NT2/D1 (cell line): ENCODE measurements around the gene SIK3.

Experiments
- DNase-seq: peaks from one replicate; pipeline ENCODE4 v3.0.0-alpha.2; 2011; ENCODE audit warnings: low read depth, low spot score
- H3K27me3 ChIP-seq: 2 replicates; pipeline ENCODE4 v1.6.0; 2011; ENCODE audit warnings: mild to moderate bottlenecking; ENCODE audit not compliant: insufficient read length, insufficient read depth
- H3K36me3 ChIP-seq: 2 replicates; pipeline ENCODE4 v1.6.1; 2011; ENCODE audit warnings: mild to moderate bottlenecking, low read length, mixed read lengths; ENCODE audit not compliant: insufficient read depth, insufficient read length
- H3K4me1 ChIP-seq: 2 replicates; pipeline ENCODE4 v1.5.1; 2011; ENCODE audit not compliant: insufficient read depth, insufficient read length
- H3K4me3 ChIP-seq: 2 replicates; pipeline ENCODE4 v1.5.1; 2011; ENCODE audit warnings: low read depth; ENCODE audit not compliant: insufficient read length
- H3K9ac ChIP-seq: 2 replicates; pipeline ENCODE4 v1.6.0; 2011; ENCODE audit warnings: low read depth; ENCODE audit not compliant: insufficient read length
- H3K9me3 ChIP-seq: 2 replicates; pipeline ENCODE4 v1.5.1; 2011; ENCODE audit warnings: mild to moderate bottlenecking, low read length; ENCODE audit not compliant: insufficient read depth
- SUZ12 ChIP-seq: IDR thresholded peaks from 2 replicates; pipeline ENCODE4 v1.6.1; 2011; ENCODE audit not compliant: insufficient read length, insufficient read depth; ENCODE audit errors: extremely low read depth
- YY1 ChIP-seq: IDR thresholded peaks from 2 replicates; pipeline ENCODE4 v1.6.1; 2011; ENCODE audit not compliant: insufficient read length, insufficient read depth
- ZNF274 ChIP-seq: IDR thresholded peaks from 2 replicates; pipeline ENCODE4 v1.6.1; 2011; ENCODE audit warnings: mild to moderate bottlenecking, low read depth, low read length

The SIK3 gene

GRCh38 chr11:116910378-116910777 lies 187.8 kb downstream of the SIK3 start:
- H3K4me3 ChIP-seq, result no peak overlapping the region
- H3K27me3 ChIP-seq, result no peaks in the 10 kb centered on the region
- TF ChIP-seq YY1, result no peak
- no peak for TF ChIP-seq ZNF274
- no peak for TF ChIP-seq SUZ12
- H3K9ac ChIP-seq, result no peak overlapping the region
- H3K4me1 ChIP-seq, result no peaks in the 10 kb centered on the region
- H3K9me3 ChIP-seq, result no peaks in the 10 kb centered on the region
- DNase-seq, result no peak
- H3K36me3 ChIP-seq, result no peaks in the 10 kb centered on the region

DNA sequence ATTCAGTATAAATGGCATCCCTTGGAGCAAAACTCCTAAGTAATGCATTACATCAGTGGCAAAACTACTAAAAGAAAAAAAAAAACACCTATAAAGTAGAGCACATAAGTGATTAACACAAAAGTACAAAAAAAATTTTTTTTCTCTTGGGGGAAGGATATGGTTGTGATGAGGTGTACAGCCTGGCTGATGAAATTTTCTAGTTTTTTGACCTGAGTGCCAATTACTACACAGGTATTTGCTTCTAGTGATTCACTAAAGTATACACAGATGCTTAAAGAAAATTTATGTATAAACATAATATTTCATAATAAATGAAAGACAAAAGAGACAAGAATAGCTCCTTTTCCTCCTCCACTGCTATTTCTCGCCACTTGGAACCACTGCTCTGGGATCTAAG lies 189.0 kb downstream of the SIK3 start:
- no peak for DNase-seq
- no peaks in the 10 kb centered on the region for H3K9me3 ChIP-seq
- H3K4me3 ChIP-seq, result no peak overlapping the region
- no peak overlapping the region for H3K9ac ChIP-seq
- H3K4me1 ChIP-seq, result no peaks in the 10 kb centered on the region
- no peaks in the 10 kb centered on the region for H3K36me3 ChIP-seq
- H3K27me3 ChIP-seq, result no peaks in the 10 kb centered on the region
- TF ChIP-seq ZNF274, result no peak
- no peak for TF ChIP-seq YY1
- no peak for TF ChIP-seq SUZ12

DNA sequence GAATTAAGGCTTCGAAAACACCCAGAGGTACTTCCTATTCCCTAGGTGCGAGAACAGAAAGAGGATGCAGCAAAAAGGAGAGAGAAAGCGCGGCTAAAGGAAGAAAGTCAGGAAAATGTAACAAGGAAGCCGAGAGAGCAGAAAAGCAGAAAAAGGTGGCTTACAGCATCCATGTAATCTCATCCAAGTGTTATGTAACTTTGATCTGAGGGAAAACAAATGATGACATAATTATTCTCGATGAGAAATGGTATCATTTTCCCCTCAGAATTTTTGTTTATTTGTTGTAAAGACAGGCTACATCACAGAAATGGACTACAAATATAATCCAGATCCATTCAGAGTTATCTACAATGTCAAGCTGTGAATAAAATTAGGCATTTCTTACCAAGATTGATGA lies 191.7 kb downstream of the SIK3 start:
- no peak for DNase-seq
- H3K9me3 ChIP-seq, result no peaks in the 10 kb centered on the region
- H3K36me3 ChIP-seq, result no peaks in the 10 kb centered on the region
- H3K27me3 ChIP-seq, result no peaks in the 10 kb centered on the region
- TF ChIP-seq YY1 (no peak), ZNF274 (no peak), SUZ12 (no peak)
- no peaks in the 10 kb centered on the region for H3K4me1 ChIP-seq
- no peak overlapping the region for H3K4me3 ChIP-seq
- no peak overlapping the region for H3K9ac ChIP-seq

GRCh38 chr11:116903090-116903489 lies 195.1 kb downstream of the SIK3 start:
- Histone ChIP-seq H3K27me3 (no peaks in the 10 kb centered on the region), H3K4me3 (no peak overlapping the region), H3K9ac (no peak overlapping the region), H3K4me1 (no peaks in the 10 kb centered on the region), H3K9me3 (peaks cover 3% of the 10 kb centered on the region; the same call in 1 of the 2 replicates), H3K36me3 (no peaks in the 10 kb centered on the region)
- TF ChIP-seq ZNF274 (no peak), YY1 (no peak), SUZ12 (no peak)
- no peak for DNase-seq

DNA sequence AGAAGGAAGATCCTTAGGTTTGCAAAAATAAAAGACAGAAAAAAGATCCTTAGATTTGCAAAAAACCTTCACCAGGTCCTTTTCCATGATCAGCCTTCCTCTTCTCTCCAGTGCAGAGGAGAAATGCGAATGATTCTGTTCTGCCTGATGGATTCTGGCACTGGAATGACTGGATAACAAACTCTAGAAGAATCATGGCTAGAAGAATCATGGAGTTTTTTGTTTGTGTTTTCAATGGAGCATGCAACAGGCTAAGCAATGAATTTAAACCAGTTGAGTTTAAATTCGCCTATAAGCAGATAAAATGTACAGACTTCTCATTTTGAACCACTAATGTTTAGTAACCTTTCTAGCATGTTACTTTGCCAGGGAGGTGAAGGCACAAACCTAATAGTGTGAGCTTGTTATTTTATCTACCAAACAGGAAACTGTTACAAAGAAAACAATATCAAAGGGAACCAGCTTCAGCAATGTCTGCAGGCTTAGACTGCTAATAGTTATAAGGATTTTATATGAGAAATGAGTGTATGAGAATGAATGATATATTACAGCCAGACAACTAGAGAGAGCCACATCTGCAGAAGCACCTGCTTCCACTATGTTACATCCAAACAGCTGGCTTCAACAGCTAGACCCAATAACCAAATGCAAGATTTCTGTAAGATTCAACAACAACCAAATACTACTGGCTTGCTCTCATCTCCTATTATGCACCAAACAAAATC lies 196.1 kb downstream of the SIK3 start:
- no peak overlapping the region for H3K9ac ChIP-seq
- H3K4me3 ChIP-seq, result no peak overlapping the region
- TF ChIP-seq SUZ12, result no peak
- TF ChIP-seq ZNF274, result no peak
- TF ChIP-seq YY1, result no peak
- H3K9me3 ChIP-seq, result peaks cover 3% of the 10 kb centered on the region; the same call in 1 of the 2 replicates
- no peaks in the 10 kb centered on the region for H3K4me1 ChIP-seq
- H3K36me3 ChIP-seq, result peaks cover 1% of the 10 kb centered on the region
- DNase-seq, result no peak
- no peaks in the 10 kb centered on the region for H3K27me3 ChIP-seq

DNA sequence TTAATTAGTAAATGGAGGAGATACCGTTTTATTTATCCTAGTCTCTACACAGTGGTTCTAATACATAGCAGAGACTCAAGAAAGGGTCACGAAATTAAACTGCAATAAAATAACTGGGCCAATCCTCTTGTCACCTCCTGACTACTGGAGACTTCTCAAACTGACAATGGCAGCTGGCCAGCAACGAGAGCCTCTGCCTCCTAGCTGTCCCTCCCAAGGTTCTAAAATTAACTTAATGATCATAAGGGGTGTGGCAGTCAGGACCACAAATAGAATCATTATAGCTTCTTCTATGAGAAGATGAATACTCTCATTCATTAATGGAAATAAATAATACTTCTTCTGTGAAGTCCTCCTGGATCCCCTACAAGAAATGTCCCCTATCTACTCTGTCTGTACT lies 197.0 kb downstream of the SIK3 start:
- TF ChIP-seq YY1 (no peak), ZNF274 (no peak), SUZ12 (no peak)
- peaks cover 3% of the 10 kb centered on the region; the same call in 1 of the 2 replicates for H3K9me3 ChIP-seq
- H3K4me3 ChIP-seq, result no peak overlapping the region
- H3K4me1 ChIP-seq, result no peaks in the 10 kb centered on the region
- DNase-seq, result no peak
- no peaks in the 10 kb centered on the region for H3K27me3 ChIP-seq
- peaks cover 9% of the 10 kb centered on the region for H3K36me3 ChIP-seq
- H3K9ac ChIP-seq, result no peak overlapping the region

DNA sequence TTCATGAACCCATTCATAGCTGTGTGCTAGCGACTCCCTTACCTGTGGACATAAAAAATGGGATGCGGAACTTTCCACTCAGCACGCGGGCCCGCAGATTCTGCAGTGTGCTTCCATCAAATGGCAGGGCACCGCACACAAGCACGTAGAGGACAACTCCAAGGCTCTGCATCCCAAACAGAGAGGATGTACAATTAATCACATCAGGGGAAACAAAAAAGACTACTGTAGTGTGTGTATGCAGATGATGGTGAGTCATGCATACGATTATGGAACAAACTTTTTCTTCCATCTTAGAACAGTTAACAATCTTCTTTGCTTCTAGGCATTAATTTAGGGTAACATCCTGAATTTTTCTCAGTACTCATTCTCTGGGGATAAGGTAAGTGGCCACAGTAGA lies 202.0 kb downstream of the SIK3 start:
- peaks cover 46% of the 10 kb centered on the region for H3K36me3 ChIP-seq

More for the DNA sequence above, 202.0 kb downstream of the SIK3 start:
- H3K27me3 ChIP-seq, result no peaks in the 10 kb centered on the region
- H3K4me1 ChIP-seq, result no peaks in the 10 kb centered on the region
- no peak for TF ChIP-seq SUZ12
- TF ChIP-seq ZNF274, result no peak
- TF ChIP-seq YY1, result no peak
- no peak for DNase-seq
- H3K4me3 ChIP-seq, result no peak overlapping the region
- no peak overlapping the region for H3K9ac ChIP-seq
- peaks cover 3% of the 10 kb centered on the region; the same call in 1 of the 2 replicates for H3K9me3 ChIP-seq
